Measurements from ENCODE around the gene TIRAP.

Gene TIRAP

DNA sequence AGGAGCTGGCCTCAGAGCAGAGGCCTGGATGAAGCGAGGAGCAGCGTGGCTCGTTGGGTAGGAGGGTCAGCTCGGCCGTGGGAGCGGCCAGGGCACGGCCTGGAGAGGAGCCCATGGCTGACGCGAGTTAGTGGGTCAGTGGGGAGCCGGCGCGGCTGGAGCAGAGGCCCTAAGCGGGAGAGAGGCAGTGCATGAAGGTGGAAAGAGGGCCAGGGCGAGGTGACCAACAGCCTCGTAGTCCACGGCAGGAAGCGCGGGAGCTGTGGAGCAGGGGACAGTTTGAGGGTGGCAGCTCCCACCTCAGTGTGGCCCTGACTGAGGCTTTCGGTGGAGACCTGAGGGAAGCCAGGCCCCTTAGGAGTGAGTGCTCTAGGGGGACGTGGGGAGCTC, 45.1 kb downstream of the TIRAP start:
- TF ChIP-seq TAF1 (IDR thresholded peaks at IDR 0.05; ENCODE audit: borderline replicate concordance, insufficient read depth, low read length) (no peak), POLR2AphosphoS5 (IDR thresholded peaks at IDR 0.05; ENCODE audit: low read depth, low read length) (no peak), SIN3A (IDR thresholded peaks at IDR 0.05; ENCODE audit: borderline replicate concordance, insufficient read depth, low read length) (no peak), FOXP2 (optimal IDR thresholded peaks at IDR 0.05; ENCODE audit: borderline replicate concordance, extremely low read depth, extremely low read length, insufficient read depth) (no peak)
- TF ChIP-seq, protein P1, sequence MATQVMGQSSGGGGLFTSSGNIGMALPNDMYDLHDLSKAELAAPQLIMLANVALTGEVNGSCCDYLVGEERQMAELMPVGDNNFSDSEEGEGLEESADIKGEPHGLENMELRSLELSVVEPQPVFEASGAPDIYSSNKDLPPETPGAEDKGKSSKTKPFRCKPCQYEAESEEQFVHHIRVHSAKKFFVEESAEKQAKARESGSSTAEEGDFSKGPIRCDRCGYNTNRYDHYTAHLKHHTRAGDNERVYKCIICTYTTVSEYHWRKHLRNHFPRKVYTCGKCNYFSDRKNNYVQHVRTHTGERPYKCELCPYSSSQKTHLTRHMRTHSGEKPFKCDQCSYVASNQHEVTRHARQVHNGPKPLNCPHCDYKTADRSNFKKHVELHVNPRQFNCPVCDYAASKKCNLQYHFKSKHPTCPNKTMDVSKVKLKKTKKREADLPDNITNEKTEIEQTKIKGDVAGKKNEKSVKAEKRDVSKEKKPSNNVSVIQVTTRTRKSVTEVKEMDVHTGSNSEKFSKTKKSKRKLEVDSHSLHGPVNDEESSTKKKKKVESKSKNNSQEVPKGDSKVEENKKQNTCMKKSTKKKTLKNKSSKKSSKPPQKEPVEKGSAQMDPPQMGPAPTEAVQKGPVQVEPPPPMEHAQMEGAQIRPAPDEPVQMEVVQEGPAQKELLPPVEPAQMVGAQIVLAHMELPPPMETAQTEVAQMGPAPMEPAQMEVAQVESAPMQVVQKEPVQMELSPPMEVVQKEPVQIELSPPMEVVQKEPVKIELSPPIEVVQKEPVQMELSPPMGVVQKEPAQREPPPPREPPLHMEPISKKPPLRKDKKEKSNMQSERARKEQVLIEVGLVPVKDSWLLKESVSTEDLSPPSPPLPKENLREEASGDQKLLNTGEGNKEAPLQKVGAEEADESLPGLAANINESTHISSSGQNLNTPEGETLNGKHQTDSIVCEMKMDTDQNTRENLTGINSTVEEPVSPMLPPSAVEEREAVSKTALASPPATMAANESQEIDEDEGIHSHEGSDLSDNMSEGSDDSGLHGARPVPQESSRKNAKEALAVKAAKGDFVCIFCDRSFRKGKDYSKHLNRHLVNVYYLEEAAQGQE (IDR thresholded peaks at IDR 0.05; ENCODE audit: insufficient read depth in 1 of 2, low read depth in 2 of 2, low read length in 2 of 2) = no peak

DNA sequence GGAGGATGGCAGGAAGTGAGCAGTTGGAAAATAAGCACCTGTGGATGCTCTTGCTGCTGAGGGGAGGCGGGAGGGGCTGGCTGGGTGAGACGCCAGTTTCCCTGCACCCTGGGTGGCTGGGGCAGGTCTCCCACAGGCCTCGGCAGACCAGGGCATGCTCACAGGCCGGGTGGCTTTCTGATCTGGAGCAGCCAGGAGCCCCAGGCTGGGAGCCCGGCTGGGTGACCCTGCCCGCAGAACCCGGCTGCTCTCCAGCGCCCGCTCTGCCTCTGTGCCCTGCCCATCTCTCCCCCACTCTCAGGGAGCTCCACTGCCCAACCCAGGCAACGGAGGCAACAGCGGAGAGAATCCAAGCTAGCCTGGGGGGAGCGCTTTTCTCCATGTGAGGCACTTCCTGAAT, 45.6 kb downstream of the TIRAP start:
- TF ChIP-seq TAF1 (IDR thresholded peaks at IDR 0.05; ENCODE audit: borderline replicate concordance, insufficient read depth, low read length) (no peak), SIN3A (IDR thresholded peaks at IDR 0.05; ENCODE audit: borderline replicate concordance, insufficient read depth, low read length) (no peak), FOXP2 (optimal IDR thresholded peaks at IDR 0.05; ENCODE audit: borderline replicate concordance, extremely low read depth, extremely low read length, insufficient read depth) (no peak), POLR2AphosphoS5 (IDR thresholded peaks at IDR 0.05; ENCODE audit: low read depth, low read length) (no peak)
- TF ChIP-seq, protein P1 (IDR thresholded peaks at IDR 0.05; ENCODE audit: insufficient read depth in 1 of 2, low read depth in 2 of 2, low read length in 2 of 2) = no peak

DNA sequence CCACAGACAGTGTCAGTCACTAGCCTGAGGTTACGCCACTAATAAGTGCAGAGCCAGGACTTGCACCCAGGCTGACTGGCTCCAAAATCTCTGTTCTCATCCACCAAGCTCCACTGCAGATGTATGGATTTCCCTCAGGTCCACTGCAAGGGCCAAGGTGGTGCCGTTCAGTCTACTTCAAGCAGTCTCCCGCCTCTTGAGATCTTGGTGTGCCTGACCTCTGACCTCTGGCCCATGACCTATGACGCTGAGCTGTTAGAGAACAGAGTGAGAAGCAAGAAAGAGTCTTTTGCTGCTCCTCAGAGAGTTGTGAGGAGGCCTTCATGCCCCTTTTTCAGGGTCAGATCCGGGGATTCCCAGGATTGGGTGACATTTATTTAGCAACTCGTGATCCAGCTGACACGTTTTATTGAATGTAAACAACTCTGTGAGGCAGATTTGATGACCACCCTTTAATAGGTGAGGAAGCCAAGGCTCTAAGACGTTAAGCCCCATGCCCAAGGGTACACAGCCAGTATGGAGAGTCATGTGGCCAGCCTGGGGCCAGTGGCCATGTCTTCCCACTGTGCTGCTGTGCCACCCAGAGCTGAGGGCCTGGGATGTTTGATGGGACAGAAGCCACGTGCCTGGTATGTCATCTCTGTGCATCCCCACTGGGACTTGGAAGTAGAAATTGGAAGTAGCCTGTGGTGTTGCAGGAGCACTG, 46.2 kb downstream of the TIRAP start:
- TF ChIP-seq SIN3A (IDR thresholded peaks at IDR 0.05; ENCODE audit: borderline replicate concordance, insufficient read depth, low read length) (no peak), FOXP2 (optimal IDR thresholded peaks at IDR 0.05; ENCODE audit: borderline replicate concordance, extremely low read depth, extremely low read length, insufficient read depth) (no peak), POLR2AphosphoS5 (IDR thresholded peaks at IDR 0.05; ENCODE audit: low read depth, low read length) (no peak)

DNA sequence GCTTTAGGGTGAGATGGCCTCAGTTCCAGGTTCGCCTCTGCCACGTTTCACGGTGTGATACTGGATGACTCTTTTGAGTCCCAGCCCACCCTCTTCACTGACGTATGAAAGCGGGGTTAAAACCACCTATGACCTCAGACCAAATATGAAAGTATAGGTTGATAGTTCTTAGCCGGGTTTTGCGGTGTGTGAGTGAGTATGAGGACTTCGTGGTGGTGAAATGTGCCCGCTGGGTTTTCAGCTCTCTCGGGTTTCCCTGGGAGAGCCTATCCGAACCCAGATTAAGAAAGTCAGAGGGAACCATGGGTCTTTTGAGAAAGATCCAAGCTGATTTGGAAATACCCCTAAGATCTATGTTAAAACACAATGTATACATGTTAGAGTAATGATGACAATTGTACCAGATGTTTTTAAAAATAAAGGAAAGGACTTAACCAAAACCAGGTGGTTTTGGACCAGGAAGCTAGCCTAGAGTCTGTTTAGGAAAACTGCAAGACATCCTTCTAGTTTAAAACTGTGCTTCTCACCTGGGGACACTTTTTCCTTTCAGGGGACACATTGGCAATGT, 46.8 kb downstream of the TIRAP start:
- TF ChIP-seq POLR2AphosphoS5 (IDR thresholded peaks at IDR 0.05; ENCODE audit: low read depth, low read length) = no peak
- TF ChIP-seq SIN3A (IDR thresholded peaks at IDR 0.05; ENCODE audit: borderline replicate concordance, insufficient read depth, low read length) = no peak
- TF ChIP-seq, protein P1 (IDR thresholded peaks at IDR 0.05; ENCODE audit: insufficient read depth in 1 of 2, low read depth in 2 of 2, low read length in 2 of 2) = no peak
- no peak for TF ChIP-seq FOXP2 (optimal IDR thresholded peaks at IDR 0.05; ENCODE audit: borderline replicate concordance, extremely low read depth, extremely low read length, insufficient read depth)
- no peak for TF ChIP-seq TAF1 (IDR thresholded peaks at IDR 0.05; ENCODE audit: borderline replicate concordance, insufficient read depth, low read length)

DNA sequence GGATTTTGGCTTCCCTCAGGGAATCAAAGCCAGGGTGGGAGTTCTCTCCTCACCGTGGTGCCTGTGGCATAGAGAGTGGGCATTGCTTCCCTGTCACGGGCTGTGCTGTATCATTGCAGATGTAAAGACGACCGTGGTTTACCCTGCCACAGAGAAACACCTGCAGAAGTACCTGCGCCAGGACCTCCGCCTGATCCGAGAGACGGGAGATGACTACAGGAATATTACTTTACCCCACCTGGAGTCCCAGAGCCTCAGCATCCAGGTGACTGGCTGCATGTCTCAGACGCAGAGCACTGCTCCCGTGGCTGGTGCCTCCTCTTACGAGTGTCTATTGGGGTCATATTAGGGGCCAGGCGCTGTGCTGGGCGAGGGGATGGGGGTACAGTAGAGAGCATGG, 48.4 kb downstream of the TIRAP start:
- no peak for TF ChIP-seq FOXP2 (optimal IDR thresholded peaks at IDR 0.05; ENCODE audit: borderline replicate concordance, extremely low read depth, extremely low read length, insufficient read depth)
- TF ChIP-seq, protein P1 (IDR thresholded peaks at IDR 0.05; ENCODE audit: insufficient read depth in 1 of 2, low read depth in 2 of 2, low read length in 2 of 2) = no peak
- no peak for TF ChIP-seq POLR2AphosphoS5 (IDR thresholded peaks at IDR 0.05; ENCODE audit: low read depth, low read length)
- no peak for TF ChIP-seq TAF1 (IDR thresholded peaks at IDR 0.05; ENCODE audit: borderline replicate concordance, insufficient read depth, low read length)
- no peak for TF ChIP-seq SIN3A (IDR thresholded peaks at IDR 0.05; ENCODE audit: borderline replicate concordance, insufficient read depth, low read length)

Measured in PFSK-1 (cell line).